Measurements from ENCODE around the gene TLE5.

TLE5 gene

GRCh38 chr19:3062165-3063105 is at the start of gene TLE5:
Gene TLE5 (minus strand): TSS chr19:3062495. CDS start chr19:3062200, 295 bp downstream.
- FAIRE-seq: no peak
- DNase-seq (ENCODE audit: insufficient read length, low spot score): peak; percentile 90
- peak; percentile 49; the same call in 1 of the 2 replicates for TF ChIP-seq POLR2A (IDR thresholded peaks at IDR 0.05; ENCODE audit: low read depth, low read length)

- FAIRE-seq: no peak
- no peak for DNase-seq (ENCODE audit: insufficient read length, low spot score)
- TF ChIP-seq POLR2A (IDR thresholded peaks at IDR 0.05; ENCODE audit: low read depth, low read length): no peak
Observed at GRCh38 chr19:3111586-3112247, 49.4 kb upstream of the TLE5 start.

- DNase-seq (ENCODE audit: insufficient read length, low spot score) (no peak), FAIRE-seq (no peak)
- no peak for TF ChIP-seq POLR2A (IDR thresholded peaks at IDR 0.05; ENCODE audit: low read depth, low read length)
Observed at GRCh38 chr19:3110126-3110825, 48.0 kb upstream of the TLE5 start.

- no peak for TF ChIP-seq POLR2A (IDR thresholded peaks at IDR 0.05; ENCODE audit: low read depth, low read length)
- DNase-seq (ENCODE audit: insufficient read length, low spot score): no peak
- no peak for FAIRE-seq
Observed at GRCh38 chr19:3109491-3109890, 47.2 kb upstream of the TLE5 start.

GRCh38 chr19:3108775-3109174 is 46.5 kb upstream of the TLE5 start:
- FAIRE-seq: no peak
- TF ChIP-seq POLR2A (IDR thresholded peaks at IDR 0.05; ENCODE audit: low read depth, low read length): no peak
- DNase-seq (ENCODE audit: insufficient read length, low spot score): peak; percentile 79

- DNase-seq (ENCODE audit: insufficient read length, low spot score) (no peak), FAIRE-seq (no peak)
- TF ChIP-seq POLR2A (IDR thresholded peaks at IDR 0.05; ENCODE audit: low read depth, low read length): no peak
Observed at GRCh38 chr19:3107658-3108057, 45.4 kb upstream of the TLE5 start.

- no peak for FAIRE-seq
- no peak for TF ChIP-seq POLR2A (IDR thresholded peaks at IDR 0.05; ENCODE audit: low read depth, low read length)
Observed at GRCh38 chr19:3106509-3107141, 44.3 kb upstream of the TLE5 start.

GRCh38 chr19:3105641-3106508 is 43.6 kb upstream of the TLE5 start:
- no peak for TF ChIP-seq POLR2A (IDR thresholded peaks at IDR 0.05; ENCODE audit: low read depth, low read length)
- DNase-seq (ENCODE audit: insufficient read length, low spot score) (no peak), FAIRE-seq (no peak)

More at GRCh38 chr19:3106509-3107141, 44.3 kb upstream of the TLE5 start:
- DNase-seq (ENCODE audit: insufficient read length, low spot score): no peak

- FAIRE-seq: no peak
- TF ChIP-seq POLR2A (IDR thresholded peaks at IDR 0.05; ENCODE audit: low read depth, low read length): no peak
- no peak for DNase-seq (ENCODE audit: insufficient read length, low spot score)
Observed at GRCh38 chr19:3104708-3104983, 42.4 kb upstream of the TLE5 start.

GRCh38 chr19:3102239-3103140 is 40.2 kb upstream of the TLE5 start:
- DNase-seq (ENCODE audit: insufficient read length, low spot score): no peak
- no peak for TF ChIP-seq POLR2A (IDR thresholded peaks at IDR 0.05; ENCODE audit: low read depth, low read length)
- no peak for FAIRE-seq

GRCh38 chr19:3100747-3101730 is 38.7 kb upstream of the TLE5 start:
- DNase-seq (ENCODE audit: insufficient read length, low spot score): no peak
- no peak for TF ChIP-seq POLR2A (IDR thresholded peaks at IDR 0.05; ENCODE audit: low read depth, low read length)
- FAIRE-seq: no peak
